ENCODE measurements around the gene MYO1B.

- no peak for TF ChIP-seq CTCF (IDR thresholded peaks at IDR 0.05)
- no peak for TF ChIP-seq FOXK1 (CRISPR knock-in tag; IDR thresholded peaks at IDR 0.05)
- TF ChIP-seq USF2 (CRISPR knock-in tag; IDR thresholded peaks at IDR 0.05) = no peak
- TF ChIP-seq NFYB (CRISPR knock-in tag; conservative IDR thresholded peaks at IDR 0.05; ENCODE audit: low read depth) = no peak
- TF ChIP-seq ESRRA (CRISPR knock-in tag; IDR thresholded peaks at IDR 0.05; ENCODE audit: borderline replicate concordance) = no peak
- no peak for TF ChIP-seq NR2C2 (CRISPR knock-in tag; IDR thresholded peaks at IDR 0.05)
- no peak for TF ChIP-seq ELF4 (CRISPR knock-in tag; IDR thresholded peaks at IDR 0.05; ENCODE audit: low read depth)
- TF ChIP-seq USF1 (CRISPR knock-in tag; IDR thresholded peaks at IDR 0.05) = no peak
- no peak for TF ChIP-seq PRDM15 (CRISPR knock-in tag; IDR thresholded peaks at IDR 0.05)
- no peak for TF ChIP-seq ATF1 (CRISPR knock-in tag; IDR thresholded peaks at IDR 0.05)
- TF ChIP-seq MAX (CRISPR knock-in tag; IDR thresholded peaks at IDR 0.05) = no peak
- TF ChIP-seq ZBTB43 (CRISPR knock-in tag; IDR thresholded peaks at IDR 0.05) = no peak
- TF ChIP-seq ZNF281 (CRISPR knock-in tag; IDR thresholded peaks at IDR 0.05) = no peak
These were observed 176.7 kb downstream of the MYO1B start for GRCh38 chr2:191421950-191422349.
